Activated naive CD4-positive, alpha-beta T cell treated with Interleukin-2 at 50 U/mL for 16 hours (primary cell): ENCODE measurements around the gene SLIT3.

Experiments used
- DNase-seq: peaks from one replicate; pipeline ENCODE4 v3.0.0-alpha.2; 2020

SLIT3 gene

GRCh38 chr5:169098331-169099121, 202.4 kb downstream of the SLIT3 start:
- DNase-seq = no peak

GRCh38 chr5:169097374-169098326, 203.3 kb downstream of the SLIT3 start:
- DNase-seq = no peak

GRCh38 chr5:169095976-169096375, 205.0 kb downstream of the SLIT3 start:
- no peak for DNase-seq

- DNase-seq = no peak
Observed at GRCh38 chr5:169095410-169095960, 205.5 kb downstream of the SLIT3 start.

GRCh38 chr5:169094586-169095409, 206.1 kb downstream of the SLIT3 start:
- DNase-seq = no peak

- DNase-seq = no peak
Observed at GRCh38 chr5:169091396-169091980, 209.5 kb downstream of the SLIT3 start.

GRCh38 chr5:169089343-169089742, 211.6 kb downstream of the SLIT3 start:
- no peak for DNase-seq

- DNase-seq = no peak
Observed at GRCh38 chr5:169088028-169088725, 212.8 kb downstream of the SLIT3 start.

GRCh38 chr5:169085636-169086035, 215.3 kb downstream of the SLIT3 start:
- no peak for DNase-seq

GRCh38 chr5:169085212-169085611, 215.7 kb downstream of the SLIT3 start:
- DNase-seq = no peak

- DNase-seq = no peak
Observed at GRCh38 chr5:169084775-169085174, 216.2 kb downstream of the SLIT3 start.

GRCh38 chr5:169083394-169084018, 217.4 kb downstream of the SLIT3 start:
- no peak for DNase-seq

- DNase-seq = no peak
Observed at GRCh38 chr5:169081000-169081724, 219.8 kb downstream of the SLIT3 start.

- no peak for DNase-seq
Observed at GRCh38 chr5:169080448-169080911, 220.5 kb downstream of the SLIT3 start.

GRCh38 chr5:169079697-169080096, 221.2 kb downstream of the SLIT3 start:
- no peak for DNase-seq

- no peak for DNase-seq
Observed at GRCh38 chr5:169074839-169075238, 226.1 kb downstream of the SLIT3 start.

- DNase-seq = no peak
Observed at GRCh38 chr5:169072233-169072632, 228.7 kb downstream of the SLIT3 start.

- no peak for DNase-seq
Observed at GRCh38 chr5:169070413-169070812, 230.5 kb downstream of the SLIT3 start.

- no peak for DNase-seq
Observed at GRCh38 chr5:169067751-169068173, 233.2 kb downstream of the SLIT3 start.

GRCh38 chr5:169065400-169065799, 235.5 kb downstream of the SLIT3 start:
- DNase-seq = no peak
